Right forelimb (tissue), 1 donor: ENCODE data around the gene ADTRP.

Experiments
- DNase-seq: peaks from one replicate; pipeline ENCODE4 v3.0.0-alpha.2; 2018

ADTRP gene

GRCh38 chr6:11722805-11723631 lies 55.6 kb downstream of the ADTRP start:
- DNase-seq, result no peak

- no peak for DNase-seq
Observed at GRCh38 chr6:11722220-11722619, 56.4 kb downstream of the ADTRP start.

GRCh38 chr6:11718463-11718862 lies 60.1 kb downstream of the ADTRP start:
- DNase-seq, result no peak

- DNase-seq, result no peak
Observed at GRCh38 chr6:11718031-11718430, 60.6 kb downstream of the ADTRP start.

- DNase-seq, result no peak
Observed at GRCh38 chr6:11714798-11715285, 63.8 kb downstream of the ADTRP start.

- no peak for DNase-seq
Observed at GRCh38 chr6:11714116-11714797, 64.3 kb downstream of the ADTRP start.

- no peak for DNase-seq
Observed at GRCh38 chr6:11712760-11713159, 65.8 kb downstream of the ADTRP start.

- DNase-seq, result no peak
Observed at GRCh38 chr6:11711984-11712711, 66.5 kb downstream of the ADTRP start.

- DNase-seq, result no peak
Observed at GRCh38 chr6:11711003-11711983, 67.3 kb downstream of the ADTRP start.

- no peak for DNase-seq
Observed at GRCh38 chr6:11710311-11710761, 68.3 kb downstream of the ADTRP start.

- no peak for DNase-seq
Observed at GRCh38 chr6:11706171-11706570, 72.4 kb downstream of the ADTRP start.

GRCh38 chr6:11705483-11705882 lies 73.1 kb downstream of the ADTRP start:
- DNase-seq, result no peak

GRCh38 chr6:11705069-11705468 lies 73.5 kb downstream of the ADTRP start:
- DNase-seq, result no peak

- no peak for DNase-seq
Observed at GRCh38 chr6:11703725-11704124, 74.9 kb downstream of the ADTRP start.

GRCh38 chr6:11702500-11703130 lies 76.0 kb downstream of the ADTRP start:
- DNase-seq, result no peak

GRCh38 chr6:11702089-11702488 lies 76.5 kb downstream of the ADTRP start:
- DNase-seq, result no peak

GRCh38 chr6:11701573-11701972 lies 77.0 kb downstream of the ADTRP start:
- DNase-seq, result no peak

GRCh38 chr6:11700118-11700718 lies 78.4 kb downstream of the ADTRP start:
- no peak for DNase-seq

- DNase-seq, result no peak
Observed at GRCh38 chr6:11699576-11699975, 79.0 kb downstream of the ADTRP start.

GRCh38 chr6:11692451-11693376 lies 85.9 kb downstream of the ADTRP start:
- DNase-seq, result no peak
